ENCODE data around the gene GJC1. TPM values are rescaled to one million over a fixed set of nuclear protein-coding genes. Genes with fewer than 3 reads are reported as not detected.
A peak's percentile ranks its signal among the peaks of the same experiment; 100 is the strongest.

Gene GJC1
- total RNA-seq, 1 experiment from 2014 or later: 31.6 TPM

DNA sequence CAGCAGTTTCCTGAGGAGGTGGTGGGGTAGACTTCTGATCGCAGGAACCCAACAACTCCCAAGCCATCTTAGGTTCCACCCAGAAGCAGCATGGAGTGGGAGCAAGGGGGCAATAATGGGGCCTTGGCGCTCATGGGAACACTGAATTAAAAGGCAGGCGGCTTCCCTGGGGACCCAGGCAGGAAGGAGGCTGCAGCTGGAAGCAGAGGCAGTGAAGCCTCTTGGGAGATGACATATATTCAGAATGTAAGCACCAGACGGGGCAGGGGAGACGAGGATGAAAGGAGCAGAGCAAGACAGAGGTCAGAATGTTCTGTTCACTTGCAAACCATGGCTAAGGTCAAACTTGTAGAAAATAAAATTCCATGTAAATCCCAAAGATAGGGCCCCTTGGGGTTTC lies 20.5 kb upstream of the GJC1 start:
- ChIA-PET CTCF (no interaction called here), POLR2A (ENCODE audit: low non-redundant PET) (no interaction called here)
- no peaks in the 10 kb centered on the region for H3K27me3 ChIP-seq (replicated peaks; ENCODE audit: insufficient read depth, low read depth, low read length, poor library complexity)

DNA sequence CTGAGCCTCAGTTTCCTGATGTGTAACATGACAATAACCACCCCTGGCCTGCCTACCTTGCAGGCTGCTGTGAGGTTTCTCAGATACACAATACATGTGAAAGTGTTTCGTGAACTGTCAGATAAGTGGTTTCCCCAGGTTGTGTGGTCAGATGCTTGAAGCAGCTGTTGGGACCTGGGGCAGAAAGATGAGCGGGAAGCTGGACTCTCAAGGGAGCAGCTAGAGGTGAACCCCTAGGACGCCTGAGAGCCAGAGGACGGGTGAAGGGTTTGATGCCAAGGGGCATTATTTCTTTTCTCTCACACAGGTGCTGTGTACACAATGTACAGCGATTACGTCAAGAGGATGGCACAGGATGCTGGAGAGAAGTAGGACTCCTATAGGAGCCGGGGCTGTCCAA lies 19.9 kb upstream of the GJC1 start:
- CTCF ChIA-PET: no interaction called here
- no TSS peak for BruUV-seq (replicated peaks)
- H3K27me3 ChIP-seq (replicated peaks; ENCODE audit: insufficient read depth, low read depth, low read length, poor library complexity): no peaks in the 10 kb centered on the region
- intact Hi-C loops (cut with micrococcal nuclease; ENCODE audit: unreplicated experiment): no loop called here
- peaks cover 13% of the 10 kb centered on the region for H3K36me3 ChIP-seq (ENCODE audit: insufficient read depth, low read length, poor library complexity, severe bottlenecking)
- H3K4me1 ChIP-seq (ENCODE audit: insufficient read depth, low read length, poor library complexity, severe bottlenecking): no peaks in the 10 kb centered on the region
- H3K9me3 ChIP-seq (ENCODE audit: low read depth, low read length, poor library complexity, severe bottlenecking): no peaks in the 10 kb centered on the region
- no peak overlapping the region for H3K4me3 ChIP-seq (ENCODE audit: low read depth, low read length, poor library complexity, severe bottlenecking)
- POLR2A ChIA-PET (ENCODE audit: low non-redundant PET): no interaction called here
- H3K27ac ChIP-seq (ENCODE audit: low read depth, low read length, poor library complexity, severe bottlenecking): no peak overlapping the region
- TF ChIP-seq, protein P1, sequence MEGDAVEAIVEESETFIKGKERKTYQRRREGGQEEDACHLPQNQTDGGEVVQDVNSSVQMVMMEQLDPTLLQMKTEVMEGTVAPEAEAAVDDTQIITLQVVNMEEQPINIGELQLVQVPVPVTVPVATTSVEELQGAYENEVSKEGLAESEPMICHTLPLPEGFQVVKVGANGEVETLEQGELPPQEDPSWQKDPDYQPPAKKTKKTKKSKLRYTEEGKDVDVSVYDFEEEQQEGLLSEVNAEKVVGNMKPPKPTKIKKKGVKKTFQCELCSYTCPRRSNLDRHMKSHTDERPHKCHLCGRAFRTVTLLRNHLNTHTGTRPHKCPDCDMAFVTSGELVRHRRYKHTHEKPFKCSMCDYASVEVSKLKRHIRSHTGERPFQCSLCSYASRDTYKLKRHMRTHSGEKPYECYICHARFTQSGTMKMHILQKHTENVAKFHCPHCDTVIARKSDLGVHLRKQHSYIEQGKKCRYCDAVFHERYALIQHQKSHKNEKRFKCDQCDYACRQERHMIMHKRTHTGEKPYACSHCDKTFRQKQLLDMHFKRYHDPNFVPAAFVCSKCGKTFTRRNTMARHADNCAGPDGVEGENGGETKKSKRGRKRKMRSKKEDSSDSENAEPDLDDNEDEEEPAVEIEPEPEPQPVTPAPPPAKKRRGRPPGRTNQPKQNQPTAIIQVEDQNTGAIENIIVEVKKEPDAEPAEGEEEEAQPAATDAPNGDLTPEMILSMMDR (conservative IDR thresholded peaks at IDR 0.05; ENCODE audit: low read depth, low read length): no peak
- no peak for TF ChIP-seq EZH2 (IDR thresholded peaks at IDR 0.05; ENCODE audit: borderline replicate concordance, low read depth, low read length, poor library complexity, severe bottlenecking)
- no peak for DNase-seq (ENCODE audit: low spot score)

More for the DNA sequence above, 20.5 kb upstream of the GJC1 start:
- H3K27ac ChIP-seq (ENCODE audit: low read depth, low read length, poor library complexity, severe bottlenecking): no peak overlapping the region
- H3K9me3 ChIP-seq (ENCODE audit: low read depth, low read length, poor library complexity, severe bottlenecking): no peaks in the 10 kb centered on the region
- no peaks in the 10 kb centered on the region for H3K4me1 ChIP-seq (ENCODE audit: insufficient read depth, low read length, poor library complexity, severe bottlenecking)
- no peak overlapping the region for H3K4me3 ChIP-seq (ENCODE audit: low read depth, low read length, poor library complexity, severe bottlenecking)
- intact Hi-C loops (cut with micrococcal nuclease; ENCODE audit: unreplicated experiment): no loop called here
- peak; percentile 9 for DNase-seq (ENCODE audit: low spot score)
- H3K36me3 ChIP-seq (ENCODE audit: insufficient read depth, low read length, poor library complexity, severe bottlenecking): peaks cover 13% of the 10 kb centered on the region
- no TSS peak for BruUV-seq (replicated peaks)
- TF ChIP-seq, protein P1 (conservative IDR thresholded peaks at IDR 0.05; ENCODE audit: low read depth, low read length): no peak
- no peak for TF ChIP-seq EZH2 (IDR thresholded peaks at IDR 0.05; ENCODE audit: borderline replicate concordance, low read depth, low read length, poor library complexity, severe bottlenecking)

DNA sequence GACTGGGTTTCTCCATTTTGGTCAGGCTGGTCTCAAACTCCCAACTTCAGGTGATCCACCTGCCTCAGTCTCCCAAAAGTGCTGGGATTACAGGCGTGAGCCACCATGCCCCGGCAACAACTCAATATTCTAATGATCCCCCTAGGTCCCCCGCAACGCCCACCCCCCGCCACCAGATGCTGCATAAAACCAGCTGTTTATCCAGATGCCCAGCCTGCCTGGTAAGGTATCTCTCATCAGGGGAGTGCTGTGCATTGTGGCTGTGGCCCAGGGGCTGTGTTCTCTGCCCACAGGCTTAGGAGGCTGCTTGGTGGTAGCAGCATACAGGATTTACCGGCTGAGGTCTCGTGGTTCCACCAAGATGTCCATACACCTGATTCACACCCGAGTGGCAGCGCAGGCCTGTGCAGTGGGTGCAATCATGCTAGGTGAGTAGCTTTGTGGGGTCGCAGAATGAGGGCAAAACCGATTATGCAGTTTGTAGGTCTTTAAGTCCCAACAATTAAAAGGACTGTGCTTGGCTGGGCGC lies 18.9 kb upstream of the GJC1 start:
- CTCF ChIA-PET: no interaction called here
- POLR2A ChIA-PET (ENCODE audit: low non-redundant PET): no interaction called here
- TF ChIP-seq, protein P1 (conservative IDR thresholded peaks at IDR 0.05; ENCODE audit: low read depth, low read length): no peak

More for the DNA sequence above, 18.9 kb upstream of the GJC1 start:
- H3K36me3 ChIP-seq (ENCODE audit: insufficient read depth, low read length, poor library complexity, severe bottlenecking): peaks cover 10% of the 10 kb centered on the region
- H3K27me3 ChIP-seq (replicated peaks; ENCODE audit: insufficient read depth, low read depth, low read length, poor library complexity): no peaks in the 10 kb centered on the region
- H3K4me3 ChIP-seq (ENCODE audit: low read depth, low read length, poor library complexity, severe bottlenecking): no peak overlapping the region
- no peaks in the 10 kb centered on the region for H3K9me3 ChIP-seq (ENCODE audit: low read depth, low read length, poor library complexity, severe bottlenecking)
- no TSS peak for BruUV-seq (replicated peaks)
- H3K27ac ChIP-seq (ENCODE audit: low read depth, low read length, poor library complexity, severe bottlenecking): no peak overlapping the region
- no peaks in the 10 kb centered on the region for H3K4me1 ChIP-seq (ENCODE audit: insufficient read depth, low read length, poor library complexity, severe bottlenecking)
- DNase-seq (ENCODE audit: low spot score): no peak
- intact Hi-C loops (cut with micrococcal nuclease; ENCODE audit: unreplicated experiment): no loop called here
